Measurements from ENCODE around the gene YIPF7.

GRCh38 chr4:44583393-44583792, 68.0 kb downstream of the YIPF7 start:
- TF ChIP-seq CTCF (IDR thresholded peaks at IDR 0.05) = no peak
- no peak for TF ChIP-seq USF1 (CRISPR knock-in tag; IDR thresholded peaks at IDR 0.05)
- no peak for TF ChIP-seq SP1 (CRISPR knock-in tag; conservative IDR thresholded peaks at IDR 0.05)
- TF ChIP-seq JUN (CRISPR knock-in tag; IDR thresholded peaks at IDR 0.05) = no peak
- TF ChIP-seq ZBTB21 (CRISPR knock-in tag; IDR thresholded peaks at IDR 0.05; ENCODE audit: borderline replicate concordance) = no peak
